IPS-18c (cell line): ENCODE measurements around the gene OR8B8.
"Not testable (repeated sequence)": the region's sequence is repeated elsewhere in the genome, so short reads cannot be mapped to it uniquely, and the experiment has no call there.

Experiments used
- H3K4me3 ChIP-seq: 2 replicates; pipeline ENCODE4 v1.7.0; 2013; ENCODE audit warnings: low read depth, mild to moderate bottlenecking, low read length, moderate library complexity; ENCODE audit not compliant: insufficient read depth
- H3K9me3 ChIP-seq: one replicate; pipeline ENCODE4 v1.6.1; 2013; ENCODE audit warnings: mild to moderate bottlenecking, low read length, moderate library complexity; ENCODE audit not compliant: control insufficient read depth, insufficient read depth

OR8B8 gene

DNA sequence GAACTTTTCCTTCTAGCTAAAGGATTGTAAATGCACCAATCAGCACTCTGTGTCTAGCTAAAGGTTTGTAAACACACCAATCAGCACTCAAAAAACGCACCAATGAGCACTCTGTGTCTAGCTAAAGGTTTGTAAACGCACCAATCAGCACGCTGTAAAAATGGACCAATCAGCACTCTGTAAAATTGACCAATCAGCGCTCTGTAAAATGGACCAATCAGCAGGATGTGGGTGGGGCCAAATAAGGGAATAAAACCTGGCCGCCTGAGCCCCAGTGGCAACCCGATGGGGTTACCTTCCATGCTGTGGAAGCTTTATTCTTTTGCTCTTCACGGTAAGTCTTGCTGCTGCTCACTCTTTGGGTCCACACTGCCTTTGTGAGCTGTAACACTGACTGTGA lies 13.9 kb upstream of the OR8B8 start:
- not testable (repeated sequence) for H3K9me3 ChIP-seq, H3K4me3 ChIP-seq

DNA sequence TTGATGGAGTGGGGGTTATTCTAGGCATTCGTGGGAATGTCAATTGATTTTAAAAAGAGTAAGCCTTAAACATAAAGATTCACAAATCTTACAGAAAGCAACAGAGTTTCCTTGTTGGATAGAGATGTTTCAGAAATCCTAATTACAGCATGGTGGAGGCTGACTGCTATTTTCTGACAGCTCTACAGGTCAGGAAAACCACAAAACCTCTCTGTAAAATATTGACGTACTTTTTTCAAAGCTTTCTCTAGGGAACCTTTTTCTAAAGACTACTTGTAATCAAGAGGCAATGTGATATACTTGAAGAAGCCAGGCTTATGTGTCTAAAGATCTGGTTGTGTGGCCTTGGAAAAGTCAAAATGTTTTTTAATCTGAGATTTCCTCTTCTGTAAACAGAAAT lies 9.1 kb upstream of the OR8B8 start:
- Histone ChIP-seq H3K9me3 (no peaks in the 10 kb centered on the region), H3K4me3 (no peak overlapping the region)

DNA sequence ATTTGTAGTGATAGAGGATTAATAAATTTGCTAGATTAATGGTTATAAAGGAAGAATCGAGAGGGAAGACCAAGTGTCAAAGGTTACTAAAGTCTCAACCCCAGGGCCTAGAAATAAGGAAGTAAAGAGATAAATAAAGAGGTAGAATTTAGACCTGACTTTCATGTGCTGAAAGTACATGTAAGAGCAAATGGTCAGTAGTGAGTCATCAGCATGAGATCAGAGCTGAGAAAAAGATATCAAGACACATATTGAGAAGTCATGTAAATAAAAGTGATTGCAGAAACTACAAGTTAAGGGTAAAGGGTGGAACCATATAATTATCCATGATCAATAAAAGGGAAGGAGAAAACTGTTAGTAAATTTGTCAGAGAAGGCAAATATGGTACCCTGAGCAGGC lies 1.4 kb upstream of the OR8B8 start:
- Histone ChIP-seq H3K9me3 (no peaks in the 10 kb centered on the region), H3K4me3 (no peak overlapping the region)

DNA sequence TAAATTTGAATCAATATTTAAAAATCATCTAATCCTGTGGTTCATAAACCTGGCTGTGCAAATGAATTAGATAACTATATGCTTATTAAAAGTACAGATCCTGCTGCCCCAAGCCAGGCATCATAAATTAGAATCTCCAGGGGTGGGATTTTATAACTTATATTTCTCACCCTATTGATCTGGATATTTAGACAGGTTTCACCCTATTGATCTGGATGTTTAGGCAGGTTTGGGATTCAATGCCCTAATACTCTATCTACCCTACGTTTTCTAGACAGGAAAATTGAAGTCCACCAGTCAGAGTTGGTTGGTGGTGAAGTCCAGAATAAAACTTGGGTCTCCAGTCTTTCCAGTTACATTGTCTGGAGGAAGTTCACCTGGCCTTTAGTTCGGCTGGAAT lies 2.6 kb downstream of the OR8B8 start:
- H3K9me3 ChIP-seq, result no peaks in the 10 kb centered on the region
- H3K4me3 ChIP-seq, result no peak overlapping the region

DNA sequence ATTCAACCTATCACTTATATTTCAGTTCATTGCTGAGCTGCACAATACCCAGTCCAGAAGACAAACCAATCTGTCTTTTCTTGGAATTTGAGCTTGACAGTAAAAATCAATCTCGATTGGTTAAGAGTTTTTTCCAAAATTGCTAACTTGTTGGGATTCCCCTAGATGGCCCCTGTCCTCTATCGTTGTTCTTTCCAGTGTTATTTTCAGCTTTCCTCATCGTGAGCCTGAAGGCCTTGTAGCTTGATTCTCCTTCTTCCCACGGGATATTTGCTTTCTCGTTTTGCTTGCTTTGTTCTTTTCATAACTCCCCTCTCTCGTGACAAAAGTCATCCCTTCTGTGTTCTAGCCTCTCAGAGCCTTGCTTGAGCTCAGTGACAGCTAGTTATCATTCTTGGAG lies 3.1 kb downstream of the OR8B8 start:
- H3K4me3 ChIP-seq, result no peak overlapping the region
- no peaks in the 10 kb centered on the region for H3K9me3 ChIP-seq

DNA sequence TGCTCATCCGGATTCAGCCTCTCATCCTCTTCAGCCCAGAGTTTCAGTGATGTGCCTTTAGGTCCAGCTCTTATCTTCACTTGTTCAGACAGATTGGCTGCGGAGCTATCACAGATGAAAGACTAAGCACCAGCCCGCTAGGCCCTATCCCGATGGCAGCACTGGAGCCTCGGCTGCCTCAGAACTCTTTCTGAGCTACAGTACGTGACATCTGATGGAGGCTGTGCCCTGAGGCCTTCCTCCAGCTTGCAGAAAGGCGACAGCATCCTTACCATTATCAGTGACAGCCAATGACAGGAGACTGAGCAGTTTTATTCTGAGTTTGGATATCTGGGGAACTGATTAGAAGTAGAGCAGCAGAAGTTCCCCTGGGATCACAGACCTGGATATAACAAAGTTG lies 4.0 kb downstream of the OR8B8 start:
- no peaks in the 10 kb centered on the region for H3K9me3 ChIP-seq
- H3K4me3 ChIP-seq, result no peak overlapping the region

DNA sequence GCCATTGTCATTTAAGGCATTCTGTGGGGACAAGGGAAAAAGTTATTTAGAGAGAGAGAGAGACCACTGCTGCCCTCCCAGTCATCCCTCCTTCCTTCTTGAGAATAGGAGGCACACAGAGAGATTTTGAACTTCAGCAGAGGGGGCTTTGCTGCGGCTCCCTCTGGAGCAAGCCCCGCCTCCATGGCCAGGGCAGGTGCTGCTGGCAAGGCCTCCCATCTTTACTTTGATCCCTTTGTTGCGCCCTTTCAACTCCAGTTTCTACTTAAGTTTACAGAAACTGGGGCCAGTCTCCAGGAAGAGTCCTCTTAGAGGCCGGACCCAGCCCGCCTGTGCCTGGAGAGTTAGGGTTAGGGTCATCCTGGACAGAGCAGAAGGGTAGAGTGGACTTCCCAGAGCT lies 4.4 kb downstream of the OR8B8 start:
- Histone ChIP-seq H3K9me3 (no peaks in the 10 kb centered on the region), H3K4me3 (no peak overlapping the region)

DNA sequence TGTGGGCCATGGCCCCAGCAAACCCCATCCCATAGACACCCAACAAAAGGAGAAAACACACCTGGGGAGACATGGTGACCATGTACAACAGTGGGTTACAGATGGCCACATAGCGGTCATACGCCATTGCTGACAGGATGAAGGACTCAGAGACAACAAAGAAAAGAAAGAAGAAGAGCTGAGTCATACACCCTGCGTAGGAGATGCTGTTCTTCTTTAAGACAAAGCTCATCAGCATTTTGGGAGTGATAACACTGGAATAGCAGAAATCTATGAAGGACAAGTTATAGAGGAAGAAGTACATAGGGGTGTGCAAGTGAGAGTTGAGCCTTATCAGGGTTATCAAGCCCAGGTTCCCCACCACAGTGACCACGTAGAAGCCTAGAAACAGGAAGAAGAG lies 4.9 kb downstream of the OR8B8 start:
- no peak overlapping the region for H3K4me3 ChIP-seq
- no peaks in the 10 kb centered on the region for H3K9me3 ChIP-seq

DNA sequence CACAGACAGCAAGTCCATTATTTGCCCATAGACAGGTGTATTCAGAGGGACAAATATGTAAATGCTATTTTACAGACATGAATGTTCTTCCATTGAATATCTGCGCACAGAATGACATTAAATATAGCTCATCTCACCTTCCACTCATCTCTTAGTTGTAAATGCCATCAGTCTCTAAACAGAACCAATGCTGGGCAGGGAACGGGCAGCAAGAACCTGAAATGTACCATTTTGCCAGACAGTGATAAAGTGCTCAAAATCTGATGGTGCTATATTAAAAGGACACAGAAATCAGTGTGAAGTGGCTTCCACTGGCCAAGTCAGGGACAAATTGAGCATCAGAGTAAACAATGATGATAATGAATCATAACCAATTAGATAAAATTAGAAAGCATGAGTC lies 10.8 kb downstream of the OR8B8 start:
- Histone ChIP-seq H3K9me3 (peaks cover 4% of the 10 kb centered on the region), H3K4me3 (no peak overlapping the region)

DNA sequence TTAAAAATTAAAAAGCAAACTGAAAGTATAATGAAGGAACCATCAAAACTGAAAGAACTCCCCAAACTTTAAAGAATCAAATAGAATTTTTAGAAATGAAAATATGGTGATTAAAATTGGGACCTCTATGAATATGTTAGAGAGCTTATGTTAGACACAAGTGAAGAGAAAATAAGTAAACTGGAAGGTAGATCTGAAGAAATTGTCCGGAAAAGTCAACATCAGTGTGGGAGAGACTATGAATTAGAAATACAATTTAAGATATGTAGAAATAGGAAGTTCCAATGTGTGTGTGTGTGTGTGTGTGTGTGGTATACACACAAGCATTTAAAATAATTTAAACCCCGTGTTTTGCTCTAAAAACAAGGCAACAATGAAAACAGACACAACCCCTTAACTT lies 15.9 kb downstream of the OR8B8 start:
- H3K9me3 ChIP-seq, result peaks cover 4% of the 10 kb centered on the region

DNA sequence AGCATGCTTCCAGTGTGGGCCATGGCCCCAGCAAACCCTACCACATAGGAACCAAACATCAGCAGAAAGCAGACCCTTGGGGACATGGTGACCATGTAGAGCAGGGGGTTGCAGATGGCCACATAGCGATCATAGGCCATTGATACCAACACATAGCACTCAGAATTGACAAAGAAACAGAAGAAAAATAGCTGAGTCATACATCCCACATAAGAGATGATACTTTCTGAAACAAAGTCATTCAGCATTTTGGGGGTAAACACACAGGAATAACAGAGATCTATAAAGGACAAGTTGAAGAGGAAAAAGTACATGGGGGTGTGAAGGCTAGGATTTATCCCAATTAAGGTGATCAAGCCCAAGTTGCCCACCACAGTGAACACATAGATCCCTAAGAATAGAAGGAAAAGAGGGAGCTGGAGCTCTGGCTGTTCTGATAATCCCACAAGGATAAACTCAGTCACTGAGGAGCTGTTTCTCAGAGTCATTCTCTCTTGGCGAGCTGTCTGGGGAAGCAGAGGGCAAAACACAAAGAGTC lies 21.0 kb downstream of the OR8B8 start, which contains the start of gene OR8B4:
Gene OR8B4 (minus strand): TSS at position 488 of the 538 bp plus-strand sequence. CDS start 0 bp downstream, at position 488.
- H3K9me3 ChIP-seq, result no peaks in the 10 kb centered on the region
- H3K4me3 ChIP-seq, result no peak within 1 kb of the TSS

More for the DNA sequence above, 15.9 kb downstream of the OR8B8 start:
- no peak overlapping the region for H3K4me3 ChIP-seq

DNA sequence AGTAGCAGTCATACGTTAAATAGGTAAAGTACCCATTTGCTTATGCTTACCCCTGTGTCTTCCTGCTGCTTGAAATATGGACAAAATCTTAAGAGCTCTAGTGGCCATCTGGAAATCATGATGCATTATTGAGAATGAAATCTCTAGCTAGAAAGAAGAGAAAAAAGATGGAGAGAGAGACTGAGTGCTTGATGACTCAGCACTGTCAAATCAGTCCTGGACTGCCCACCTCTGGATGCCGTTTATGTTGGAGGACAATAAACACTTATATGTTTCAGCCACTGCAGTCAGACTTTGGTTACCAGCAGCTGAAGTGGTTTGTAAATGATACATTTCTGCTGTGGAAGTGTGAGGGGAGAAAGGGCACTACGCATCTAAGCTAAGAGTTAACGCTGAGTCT lies 24.5 kb downstream of the OR8B8 start:
- Histone ChIP-seq H3K4me3 (no peak overlapping the region), H3K9me3 (no peaks in the 10 kb centered on the region)

DNA sequence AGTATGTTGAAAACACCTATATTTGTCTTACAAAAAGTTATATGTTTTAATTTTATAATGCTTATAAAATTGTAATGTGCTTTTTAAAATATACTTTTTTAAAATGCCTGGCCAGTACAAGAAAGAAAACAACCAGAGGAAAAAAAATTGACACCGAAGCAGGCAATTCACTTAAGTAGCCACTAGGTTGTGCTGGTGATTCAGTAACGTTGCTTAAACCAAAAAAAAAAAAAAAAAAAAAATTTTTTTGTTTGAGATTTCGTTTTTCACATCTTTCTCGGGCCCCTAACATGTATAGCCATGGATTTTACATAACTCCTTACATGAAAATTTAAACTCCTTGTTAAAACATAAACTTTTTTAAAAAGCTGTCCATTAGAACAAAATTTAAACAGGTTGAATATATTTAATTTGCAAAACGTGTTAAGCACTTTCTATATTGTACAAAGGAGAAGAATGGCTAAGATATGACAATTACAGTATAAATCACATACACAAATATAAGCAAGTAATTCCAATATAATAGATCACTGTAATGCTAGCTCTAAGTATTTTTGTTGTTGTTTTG lies 30.1 kb downstream of the OR8B8 start:
- no peaks in the 10 kb centered on the region for H3K9me3 ChIP-seq
- H3K4me3 ChIP-seq, result no peak overlapping the region

DNA sequence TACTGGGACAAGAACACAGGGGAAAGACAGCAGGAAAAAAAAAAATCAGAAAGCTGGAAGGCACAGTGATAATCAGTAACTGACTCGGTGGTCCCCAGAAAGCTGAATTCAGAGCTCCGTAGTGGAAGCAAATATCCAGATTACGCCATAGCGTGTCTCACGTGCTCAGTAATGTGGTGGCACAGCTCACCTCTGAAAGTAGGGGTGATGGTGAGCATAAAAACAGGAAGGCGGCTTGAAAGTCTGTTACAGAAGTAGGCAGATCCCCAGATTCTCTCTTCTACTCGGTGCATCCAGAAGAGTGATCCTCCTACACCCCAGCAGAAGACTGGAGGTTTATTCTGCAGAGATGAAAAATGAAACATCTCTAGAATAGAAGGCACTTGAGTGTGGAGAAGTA lies 35.6 kb downstream of the OR8B8 start:
- no peaks in the 10 kb centered on the region for H3K9me3 ChIP-seq
- H3K4me3 ChIP-seq, result no peak overlapping the region

DNA sequence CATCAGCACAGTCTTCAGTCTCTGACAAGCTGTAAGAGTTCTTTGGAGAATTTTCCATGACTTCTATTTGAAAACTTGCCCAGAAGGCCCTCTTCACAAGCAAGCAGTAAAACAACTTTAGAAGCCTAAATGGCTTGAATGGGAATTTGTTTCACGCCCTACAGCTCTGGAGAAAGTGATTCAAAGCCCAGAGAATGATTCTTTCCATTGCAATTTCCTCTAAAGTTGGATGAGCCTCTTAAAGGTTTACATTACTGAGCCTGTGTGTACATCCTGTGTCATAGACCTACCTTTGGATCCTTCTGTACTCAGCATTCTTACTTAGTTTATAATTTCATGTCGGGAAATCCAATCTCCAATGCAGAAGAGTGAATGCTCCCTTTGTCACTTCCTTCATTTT lies 39.9 kb downstream of the OR8B8 start:
- no peak overlapping the region for H3K4me3 ChIP-seq
- no peaks in the 10 kb centered on the region for H3K9me3 ChIP-seq

DNA sequence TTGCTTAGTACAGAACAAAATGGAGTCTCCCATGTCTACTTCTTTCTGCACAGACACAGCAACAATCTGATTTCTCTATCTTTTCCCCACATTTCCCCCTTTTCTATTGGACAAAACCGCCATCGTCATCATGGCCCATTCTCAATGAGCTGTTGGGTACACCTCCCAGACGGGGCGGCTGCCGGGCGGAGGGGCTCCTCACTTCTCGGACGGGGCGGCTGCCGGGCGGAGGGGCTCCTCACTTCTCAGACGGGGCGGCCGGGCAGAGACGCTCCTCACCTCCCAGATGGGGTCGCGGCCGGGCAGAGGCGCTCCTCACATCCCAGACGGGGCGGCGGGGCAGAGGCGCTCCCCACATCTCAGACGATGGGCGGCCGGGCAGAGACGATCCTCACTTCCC lies 42.3 kb downstream of the OR8B8 start:
- not testable (repeated sequence) for H3K4me3 ChIP-seq, H3K9me3 ChIP-seq

DNA sequence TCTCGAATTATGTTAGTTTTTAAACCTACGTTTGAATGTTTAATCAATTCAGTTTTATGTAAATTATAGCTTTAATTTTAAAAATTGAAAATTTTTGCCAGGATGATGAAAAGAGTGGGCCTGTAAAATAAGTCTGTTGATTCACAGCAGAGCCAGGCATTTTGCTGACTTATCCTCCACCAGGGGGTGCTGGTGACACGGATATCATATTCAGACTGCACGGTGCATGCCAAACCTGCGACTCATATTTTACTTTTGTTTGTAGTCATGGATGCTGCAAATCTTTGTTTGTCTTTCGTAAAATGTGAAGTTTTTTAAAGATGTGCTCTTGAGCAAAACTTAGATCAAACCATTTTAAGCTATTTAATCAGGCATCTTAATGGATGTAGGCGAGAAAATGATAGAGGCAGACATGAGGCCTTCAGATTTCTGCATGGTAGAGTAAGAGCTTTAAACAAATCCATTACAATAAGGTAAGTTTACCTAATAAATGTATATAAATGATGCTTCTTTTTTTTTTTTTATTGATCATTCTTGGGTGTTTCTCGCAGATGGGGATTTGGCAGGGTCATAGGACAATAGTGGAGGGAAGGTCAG lies 43.1 kb downstream of the OR8B8 start:
- Histone ChIP-seq H3K4me3 (no peak overlapping the region), H3K9me3 (no peaks in the 10 kb centered on the region)

DNA sequence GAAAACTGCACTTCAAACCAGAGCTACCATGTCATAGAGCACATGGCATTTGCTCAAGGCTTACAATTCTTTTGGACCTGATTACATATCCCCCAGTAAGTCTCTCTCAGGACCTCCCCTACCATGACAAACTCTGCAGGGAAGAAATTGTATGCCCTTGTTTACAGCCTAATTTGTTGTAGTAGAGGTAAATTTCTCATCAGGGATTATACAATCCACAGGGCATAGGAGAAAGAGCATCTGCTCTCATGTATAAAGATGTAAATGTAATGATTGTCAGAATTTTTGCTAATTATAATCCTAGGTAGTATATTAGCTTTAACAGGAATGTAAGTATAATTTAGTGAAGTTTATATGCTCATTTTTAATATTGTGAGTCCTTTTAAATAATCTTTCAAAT lies 46.6 kb downstream of the OR8B8 start, which contains the start of gene OR8B3:
Gene OR8B3 (minus strand): TSS at position 101 of the 400 bp plus-strand sequence. CDS start 1,673 bp downstream, outside the sequence.
- no peak within 1 kb of the TSS for H3K4me3 ChIP-seq

DNA sequence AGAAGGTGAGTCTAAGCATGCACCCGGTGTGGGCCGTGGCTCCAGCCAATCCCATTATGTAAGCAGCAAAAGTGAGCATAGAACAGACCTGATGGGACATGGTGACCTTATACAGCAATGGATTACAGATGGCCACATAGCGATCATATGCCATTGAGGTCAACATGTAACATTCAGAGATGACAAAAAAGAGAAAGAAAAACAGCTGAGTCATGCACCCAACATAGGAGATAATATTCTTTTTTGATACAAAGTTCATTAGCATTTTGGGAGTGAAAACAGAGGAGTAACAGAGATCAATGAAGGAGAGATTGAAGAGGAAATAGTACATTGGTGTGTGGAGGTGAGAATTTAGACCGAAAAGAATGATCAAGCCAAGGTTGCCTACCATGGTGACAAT lies 48.6 kb downstream of the OR8B8 start:
- not testable (repeated sequence) for H3K9me3 ChIP-seq, H3K4me3 ChIP-seq

More for the DNA sequence above, 46.6 kb downstream of the OR8B8 start, which contains the start of gene OR8B3:
- no peaks in the 10 kb centered on the region for H3K9me3 ChIP-seq
